ENCODE data around the gene QRFP. TPM values are rescaled to one million over a fixed set of nuclear protein-coding genes. Genes with fewer than 3 reads are reported as not detected.
A peak's percentile ranks its signal among the peaks of the same experiment; 100 is the strongest.

Gene QRFP
- total RNA-seq, 1 experiment from 2014 or later: not detected

DNA sequence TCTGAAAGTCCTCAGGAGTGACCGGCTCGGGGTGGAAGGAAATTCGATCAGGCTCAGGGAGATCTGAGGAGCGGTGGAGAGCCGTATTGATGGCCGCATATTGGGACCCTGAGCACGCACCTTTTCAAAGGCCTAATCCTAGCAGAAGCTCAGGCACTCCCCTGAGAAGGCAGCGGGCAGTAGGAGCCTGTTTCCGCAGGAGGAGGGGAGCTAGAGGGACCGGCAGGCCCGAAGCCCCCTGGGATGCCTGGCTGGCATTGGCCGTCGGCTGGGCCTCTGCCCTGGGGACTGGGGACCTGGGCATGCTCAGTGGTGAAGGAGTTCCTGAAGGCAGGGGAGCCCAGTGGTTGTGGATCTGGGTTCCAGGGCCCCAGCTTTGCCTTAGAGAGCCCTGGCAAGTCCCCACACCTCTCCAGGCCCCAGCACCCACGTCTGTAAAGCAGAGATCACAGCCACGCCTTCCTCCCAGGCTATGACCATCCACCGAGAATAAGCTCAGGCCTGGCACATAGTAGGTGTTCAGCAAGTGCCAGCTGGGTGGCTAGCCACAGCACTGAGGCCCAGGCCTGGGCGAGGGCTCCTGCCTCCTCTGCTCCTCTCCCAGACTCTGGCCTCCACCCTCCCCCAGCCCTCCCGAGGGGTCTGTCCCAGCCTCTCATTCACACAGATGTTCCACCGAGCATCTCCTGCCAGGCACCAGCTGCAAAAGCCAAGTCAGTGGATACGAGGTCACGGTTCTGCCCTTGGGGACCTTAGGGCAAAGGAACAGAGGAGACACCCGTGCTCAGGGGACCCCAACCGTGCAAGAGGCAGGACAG, 17.2 kb upstream of the QRFP start:
- TF ChIP-seq, protein P1, sequence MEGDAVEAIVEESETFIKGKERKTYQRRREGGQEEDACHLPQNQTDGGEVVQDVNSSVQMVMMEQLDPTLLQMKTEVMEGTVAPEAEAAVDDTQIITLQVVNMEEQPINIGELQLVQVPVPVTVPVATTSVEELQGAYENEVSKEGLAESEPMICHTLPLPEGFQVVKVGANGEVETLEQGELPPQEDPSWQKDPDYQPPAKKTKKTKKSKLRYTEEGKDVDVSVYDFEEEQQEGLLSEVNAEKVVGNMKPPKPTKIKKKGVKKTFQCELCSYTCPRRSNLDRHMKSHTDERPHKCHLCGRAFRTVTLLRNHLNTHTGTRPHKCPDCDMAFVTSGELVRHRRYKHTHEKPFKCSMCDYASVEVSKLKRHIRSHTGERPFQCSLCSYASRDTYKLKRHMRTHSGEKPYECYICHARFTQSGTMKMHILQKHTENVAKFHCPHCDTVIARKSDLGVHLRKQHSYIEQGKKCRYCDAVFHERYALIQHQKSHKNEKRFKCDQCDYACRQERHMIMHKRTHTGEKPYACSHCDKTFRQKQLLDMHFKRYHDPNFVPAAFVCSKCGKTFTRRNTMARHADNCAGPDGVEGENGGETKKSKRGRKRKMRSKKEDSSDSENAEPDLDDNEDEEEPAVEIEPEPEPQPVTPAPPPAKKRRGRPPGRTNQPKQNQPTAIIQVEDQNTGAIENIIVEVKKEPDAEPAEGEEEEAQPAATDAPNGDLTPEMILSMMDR (conservative IDR thresholded peaks at IDR 0.05; ENCODE audit: low read depth, low read length): no peak
- TF ChIP-seq EZH2phosphoT487 (IDR thresholded peaks at IDR 0.05; ENCODE audit: borderline replicate concordance, low read length) (no peak), EZH2 (IDR thresholded peaks at IDR 0.05; ENCODE audit: low read length, unreplicated experiment) (no peak)
- H3K27me3 ChIP-seq (ENCODE audit: low read length): no peaks in the 10 kb centered on the region
- peak overlapping the region; percentile 73 for H3K4me2 ChIP-seq (ENCODE audit: low read length)
- H3K9me2 ChIP-seq (replicated peaks; ENCODE audit: low read length): no peaks in the 10 kb centered on the region
- ChIA-PET POLR2A (ENCODE audit: unreplicated experiment) (interaction anchor here (0.7 kb wide), 1 partner anchor 20 kb away, joined by 5 read pairs; no protein-coding TSS in a partner anchor), CTCF (interaction anchor here (0.6 kb wide), 1 partner anchor 31 kb away, joined by 8 read pairs; no protein-coding TSS in a partner anchor)
- H3F3A ChIP-seq (ENCODE audit: low read length, unreplicated experiment): no peaks in the 10 kb centered on the region
- DNase-seq (no peak), ATAC-seq (no peak)
- peak overlapping the region; percentile 52 for H3K4me3 ChIP-seq (ENCODE audit: low read length)
- no TSS peak for BruUV-seq (replicated peaks)
- no peak overlapping the region; the same call in 1 of the 2 replicates for H3K9ac ChIP-seq (ENCODE audit: low read length)
- no peaks in the 10 kb centered on the region for H3K36me3 ChIP-seq (ENCODE audit: low read depth, low read length)
- no peaks in the 10 kb centered on the region for H3K79me2 ChIP-seq (ENCODE audit: low read length)
- peak overlapping the region; percentile 64; the same call in 1 of the 2 replicates for H2AFZ ChIP-seq (ENCODE audit: low read length)
- H3K4me1 ChIP-seq (ENCODE audit: insufficient read depth, low read length): peaks cover 11% of the 10 kb centered on the region
- 0 out of 2 replicates have a peak overlapping the region, but pooled peaks have one; percentile 11 for H3K27ac ChIP-seq (ENCODE audit: low read length)
- H4K20me1 ChIP-seq (ENCODE audit: low read length): no peaks in the 10 kb centered on the region
- intact Hi-C loops (cut with micrococcal nuclease): no loop called here
- no peaks in the 10 kb centered on the region for H3K9me3 ChIP-seq (ENCODE audit: low read length)

DNA sequence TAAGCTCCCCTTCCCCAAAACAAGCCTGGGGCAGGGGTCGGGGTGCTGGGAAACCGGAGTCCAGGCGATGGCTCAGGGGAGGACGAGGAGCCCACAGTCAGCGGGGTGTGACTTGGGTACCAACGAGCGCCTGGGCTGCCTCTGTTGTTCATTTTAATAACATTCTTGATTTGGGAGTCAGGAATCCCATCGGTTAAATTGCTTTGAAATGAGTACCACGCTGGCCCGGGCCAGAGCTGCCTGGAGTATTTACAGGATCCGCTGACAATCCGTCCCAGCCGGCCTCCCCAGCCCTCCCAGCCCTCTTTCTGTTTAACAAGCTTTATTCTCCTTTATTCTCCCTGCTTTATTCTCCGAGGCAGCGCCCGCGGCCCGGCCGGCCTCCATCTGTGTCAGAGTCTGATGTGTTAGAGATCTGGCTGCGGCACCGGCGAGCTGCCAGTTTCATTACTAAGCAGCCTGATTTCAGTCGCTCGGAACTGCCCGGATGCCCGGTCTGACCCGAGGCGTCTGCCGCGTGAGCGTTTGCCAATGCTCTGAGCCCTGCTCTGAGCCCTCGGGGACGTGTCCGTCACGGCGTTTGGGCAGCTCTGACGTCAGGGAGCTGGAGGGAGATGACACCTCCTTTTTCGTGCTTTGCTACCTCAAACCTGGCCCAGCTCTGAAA, 16.5 kb upstream of the QRFP start:
- CTCF ChIA-PET: interaction anchor here (0.6 kb wide), 1 partner anchor 30 kb away, joined by 8 read pairs; no protein-coding TSS in a partner anchor
- intact Hi-C loops (cut with micrococcal nuclease): no loop called here
- Histone ChIP-seq H3K4me3 (ENCODE audit: low read length) (peak overlapping the region; percentile 52), H4K20me1 (ENCODE audit: low read length) (no peaks in the 10 kb centered on the region), H3K36me3 (ENCODE audit: low read depth, low read length) (no peaks in the 10 kb centered on the region), H3K27ac (ENCODE audit: low read length) (no peak overlapping the region), H3K27me3 (ENCODE audit: low read length) (no peaks in the 10 kb centered on the region), H2AFZ (ENCODE audit: low read length) (peak overlapping the region; percentile 64; the same call in 1 of the 2 replicates), H3K4me1 (ENCODE audit: insufficient read depth, low read length) (peaks cover 11% of the 10 kb centered on the region), H3K79me2 (ENCODE audit: low read length) (no peaks in the 10 kb centered on the region), H3K9me2 (replicated peaks; ENCODE audit: low read length) (no peaks in the 10 kb centered on the region), H3K9ac (ENCODE audit: low read length) (no peak overlapping the region), H3K4me2 (ENCODE audit: low read length) (peak overlapping the region; percentile 73), H3K9me3 (ENCODE audit: low read length) (no peaks in the 10 kb centered on the region), H3F3A (ENCODE audit: low read length, unreplicated experiment) (no peaks in the 10 kb centered on the region)
- ATAC-seq (peak; percentile 94), DNase-seq (peak; percentile 75)
- POLR2A ChIA-PET (ENCODE audit: unreplicated experiment): interaction anchor here (0.7 kb wide), 1 partner anchor 21 kb away, joined by 5 read pairs; no protein-coding TSS in a partner anchor
- no TSS peak for BruUV-seq (replicated peaks)
- TF ChIP-seq, protein P1 (conservative IDR thresholded peaks at IDR 0.05; ENCODE audit: low read depth, low read length): no peak
- no peak for TF ChIP-seq EZH2 (IDR thresholded peaks at IDR 0.05; ENCODE audit: low read length, unreplicated experiment)
- TF ChIP-seq EZH2phosphoT487 (IDR thresholded peaks at IDR 0.05; ENCODE audit: borderline replicate concordance, low read length): no peak
